ENCODE data around the gene FGF22. TPM values are rescaled to one million over a fixed set of nuclear protein-coding genes. Genes with fewer than 3 reads are reported as not detected.
"Not testable (repeated sequence)": the region's sequence is repeated elsewhere in the genome, so short reads cannot be mapped to it uniquely, and the experiment has no call there.

The FGF22 gene
- total RNA-seq, 1 donor from 2014 or later, result 0.38 TPM

- TF ChIP-seq CTCF (IDR thresholded peaks at IDR 0.05; ENCODE audit: unreplicated experiment), result no peak
- no peaks in the 10 kb centered on the region for H3K27me3 Mint-ChIP-seq (ENCODE audit: low read depth)
- no peak overlapping the region for H3K4me3 Mint-ChIP-seq
- no peak overlapping the region for H3K27ac Mint-ChIP-seq
- DNase-seq (ENCODE audit: low spot score in 2 of 2, unreplicated experiment in 2 of 2), result no peak
- peaks cover 17% of the 10 kb centered on the region for H3K36me3 Mint-ChIP-seq
- H3K9me3 Mint-ChIP-seq, result no peaks in the 10 kb centered on the region
- no peaks in the 10 kb centered on the region for H3K4me1 Mint-ChIP-seq
Observed at GRCh38 chr19:623175-623916, 16.3 kb upstream of the FGF22 start.

GRCh38 chr19:623974-624373, 15.7 kb upstream of the FGF22 start:
- Mint-ChIP-seq H3K27ac (no peak overlapping the region), H3K4me3 (no peak overlapping the region), H3K4me1 (no peaks in the 10 kb centered on the region), H3K36me3 (peaks cover 15% of the 10 kb centered on the region), H3K9me3 (no peaks in the 10 kb centered on the region), H3K27me3 (ENCODE audit: low read depth) (no peaks in the 10 kb centered on the region)
- no peak for TF ChIP-seq CTCF (IDR thresholded peaks at IDR 0.05; ENCODE audit: unreplicated experiment)
- no peak for DNase-seq (ENCODE audit: low spot score in 2 of 2, unreplicated experiment in 2 of 2)

- no peak overlapping the region for H3K4me3 Mint-ChIP-seq
- H3K36me3 Mint-ChIP-seq, result peaks cover 15% of the 10 kb centered on the region
- no peak for DNase-seq (ENCODE audit: low spot score in 2 of 2, unreplicated experiment in 2 of 2)
- no peaks in the 10 kb centered on the region for H3K9me3 Mint-ChIP-seq
- H3K27me3 Mint-ChIP-seq (ENCODE audit: low read depth), result no peaks in the 10 kb centered on the region
- H3K4me1 Mint-ChIP-seq, result no peaks in the 10 kb centered on the region
- no peak overlapping the region for H3K27ac Mint-ChIP-seq
- no peak for TF ChIP-seq CTCF (IDR thresholded peaks at IDR 0.05; ENCODE audit: unreplicated experiment)
Observed at GRCh38 chr19:624433-625109, 15.1 kb upstream of the FGF22 start.

DNA sequence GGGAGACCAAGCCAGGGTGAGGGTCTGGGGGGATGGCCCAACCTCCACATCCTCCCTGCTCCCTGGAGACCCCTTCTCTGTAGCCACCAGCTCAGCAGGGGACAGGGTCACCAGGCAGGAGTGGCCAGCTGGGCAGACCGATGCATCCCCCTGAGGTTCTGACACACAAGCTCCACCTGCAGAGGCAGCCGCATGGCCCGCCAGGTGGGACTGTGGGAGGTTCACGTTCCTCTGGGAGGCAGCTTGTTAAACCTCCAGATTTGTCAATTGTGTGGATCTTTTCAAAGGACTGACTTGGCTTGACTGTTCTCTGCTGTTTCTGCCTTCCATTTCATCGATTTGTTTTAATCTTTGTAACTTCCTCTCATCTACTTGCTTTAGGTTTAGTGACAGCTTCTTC, 14.4 kb upstream of the FGF22 start:
- Mint-ChIP-seq H3K4me1 (no peaks in the 10 kb centered on the region), H3K9me3 (no peaks in the 10 kb centered on the region), H3K4me3 (no peak overlapping the region), H3K36me3 (peaks cover 15% of the 10 kb centered on the region), H3K27me3 (ENCODE audit: low read depth) (no peaks in the 10 kb centered on the region), H3K27ac (no peak overlapping the region)
- DNase-seq (ENCODE audit: low spot score in 2 of 2, unreplicated experiment in 2 of 2), result no peak
- no peak for TF ChIP-seq CTCF (IDR thresholded peaks at IDR 0.05; ENCODE audit: unreplicated experiment)

- not testable (repeated sequence) for H3K9me3 Mint-ChIP-seq; DNase-seq (ENCODE audit: low spot score in 2 of 2, unreplicated experiment in 2 of 2); H3K27me3 Mint-ChIP-seq (ENCODE audit: low read depth); H3K4me3 Mint-ChIP-seq; H3K4me1 Mint-ChIP-seq; H3K27ac Mint-ChIP-seq
- H3K36me3 Mint-ChIP-seq, result peaks cover 19% of the 10 kb centered on the region
Observed at GRCh38 chr19:626566-626965, 13.1 kb upstream of the FGF22 start.

- Mint-ChIP-seq H3K9me3 (no peaks in the 10 kb centered on the region), H3K4me1 (no peaks in the 10 kb centered on the region), H3K4me3 (no peak overlapping the region), H3K36me3 (peaks cover 19% of the 10 kb centered on the region), H3K27ac (no peak overlapping the region), H3K27me3 (ENCODE audit: low read depth) (no peaks in the 10 kb centered on the region)
- DNase-seq (ENCODE audit: low spot score in 2 of 2, unreplicated experiment in 2 of 2), result no peak
- TF ChIP-seq CTCF (IDR thresholded peaks at IDR 0.05; ENCODE audit: unreplicated experiment), result no peak
Observed at GRCh38 chr19:628168-628567, 11.5 kb upstream of the FGF22 start.

DNA sequence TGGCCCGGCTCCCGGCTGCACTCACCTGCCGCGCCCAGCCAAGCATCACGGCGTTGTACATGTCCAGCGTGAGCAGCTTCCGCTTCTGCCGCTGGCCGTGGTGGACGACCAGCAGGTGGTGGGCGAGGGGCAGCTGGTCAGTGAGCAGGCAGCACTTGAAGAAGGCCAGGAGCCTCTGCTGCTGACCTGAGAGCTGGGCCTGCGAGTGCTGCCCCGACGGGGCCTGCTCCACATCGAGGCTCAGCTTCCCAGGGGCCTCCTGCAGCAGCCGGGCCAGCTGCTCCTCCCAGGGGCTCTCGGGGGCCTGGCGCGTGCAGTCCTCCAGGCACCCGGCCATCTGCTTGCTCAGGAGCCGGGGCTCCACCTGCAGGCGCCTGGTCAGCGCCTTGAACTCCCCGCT, 10.2 kb upstream of the FGF22 start:
- H3K27me3 Mint-ChIP-seq (ENCODE audit: low read depth); DNase-seq (ENCODE audit: low spot score in 2 of 2, unreplicated experiment in 2 of 2); H3K4me3 Mint-ChIP-seq; H3K9me3 Mint-ChIP-seq; H3K27ac Mint-ChIP-seq; H3K4me1 Mint-ChIP-seq: not testable (repeated sequence)
- H3K36me3 Mint-ChIP-seq, result peaks cover 19% of the 10 kb centered on the region

Data from mesothelial cell of epicardium (in vitro differentiated cells).